K562 (cell line): ENCODE results near the gene GAPDH. TPM values are rescaled to one million over a fixed set of nuclear protein-coding genes. Genes with fewer than 3 reads are reported as not detected.

Experiments
- ATAC-seq: fragments of 200-7000 bp; cut with Tn5 transposase; 3 replicates; pipeline ENCODE4 v1.9.1; 2020; ENCODE audit warnings: moderate library complexity
- BruUV-seq: library from RNA; stranded (reverse); fragments of 400-500 nt; replicated peaks from 2 replicates; lab custom pipeline; 2021; lab: Mats Ljungman, UMichigan
- CTCF ChIA-PET: fragments of 300-600 bp; formaldehyde crosslinking; extraction: SDS; loops from one replicate; lab custom pipeline; 2021; ENCODE audit warnings: low intra/inter-chr PET ratio; lab: Yijun Ruan, JAX
- POLR2A ChIA-PET: fragments of 300-600, 350-650 bp; sonication (Branson Sonifier 250); formaldehyde crosslinking; extraction: SDS; loops from one replicate; lab custom pipeline; 2021; ENCODE audit warnings: antibody characterized with exemption, inconsistent platforms; lab: Yijun Ruan, JAX
- DNase-seq, 4 experiments: peaks; one replicate each; pipeline versions ENCODE4 v3.0.0 to v3.0.0-alpha.2; 2011 to 2018; ENCODE audit warnings: low spot score in 3 of 4, mixed read lengths in 3 of 4; ENCODE audit errors: extremely low read depth in 1 of 4
- FAIRE-seq: peaks from 2 replicates; lab custom pipeline; 2011; peaks lifted over from hg19 to GRCh38; lab: Jason Lieb, UNC
- H2AFZ ChIP-seq: 2 replicates; pipeline ENCODE4 v1.6.0; 2011; ENCODE audit warnings: low read depth, low read length, control low read depth, inconsistent platforms
- H3K27ac ChIP-seq: fragments of 200-600 bp; 3 replicates; pipeline ENCODE4 v1.8.0; 2011; ENCODE audit warnings: low read depth, mild to moderate bottlenecking, control low read depth, inconsistent platforms, low read length, moderate library complexity, mixed read lengths; ENCODE audit errors: extremely low read depth
- H3K27me3 ChIP-seq, 2 experiments: fragments of 300-600 bp in 1 of 2; 2 replicates in 1 of 2; 3 replicates in 1 of 2; pipeline versions ENCODE4 v1.6.0 to v1.8.0; 2011; ENCODE audit warnings: inconsistent platforms in 2 of 2, low read length in 2 of 2, mild to moderate bottlenecking in 1 of 2, mixed read lengths in 1 of 2, moderate library complexity in 1 of 2; ENCODE audit not compliant: control insufficient read depth in 2 of 2, insufficient read depth in 2 of 2
- H3K36me3 ChIP-seq: fragments of 300-600 bp; 3 replicates; pipeline ENCODE4 v1.8.0; 2011; ENCODE audit warnings: mild to moderate bottlenecking, low read length, inconsistent platforms; ENCODE audit not compliant: control insufficient read depth, insufficient read depth
- H3K4me1 ChIP-seq, 2 experiments: fragments of 200-600 bp in 1 of 2; replicated peaks in 1 of 2; 2 replicates in 1 of 2; 3 replicates in 1 of 2; pipeline versions ENCODE4 v1.5.1 to v1.8.0; 2011; ENCODE audit warnings: inconsistent platforms in 2 of 2, low read length in 2 of 2, mild to moderate bottlenecking in 1 of 2, mixed read lengths in 1 of 2, moderate library complexity in 1 of 2; ENCODE audit not compliant: control insufficient read depth in 2 of 2, insufficient read depth in 2 of 2
- H3K4me2 ChIP-seq: 2 replicates; pipeline ENCODE4 v1.6.1; 2011; ENCODE audit warnings: low read length, control low read depth, inconsistent platforms, mixed read lengths; ENCODE audit not compliant: insufficient read depth
- H3K4me3 ChIP-seq: fragments of 200-600 bp; sonication (generic), shearing (Covaris generic); 2 replicates; pipeline ENCODE4 v1.5.1; 2016; ENCODE audit warnings: control low read depth, inconsistent platforms
- H3K79me2 ChIP-seq: fragments of 200-600 bp; 3 replicates; pipeline ENCODE4 v1.8.0; 2011; ENCODE audit warnings: low read length, inconsistent platforms; ENCODE audit not compliant: control insufficient read depth, insufficient read depth
- H3K9ac ChIP-seq, 2 experiments: 2 replicates each; pipeline versions ENCODE4 v1.6.0 to v1.6.1; 2011; ENCODE audit warnings: low read depth in 2 of 2, low read length in 2 of 2, control low read depth in 1 of 2, inconsistent platforms in 1 of 2, mild to moderate bottlenecking in 1 of 2, mixed read lengths in 1 of 2; ENCODE audit not compliant: insufficient read depth in 1 of 2
- H3K9me1 ChIP-seq: one replicate; pipeline ENCODE4 v1.6.0; 2011; ENCODE audit warnings: inconsistent platforms, mild to moderate bottlenecking, low read length, moderate library complexity; ENCODE audit not compliant: control insufficient read depth, insufficient read depth
- H3K9me3 ChIP-seq: replicated peaks from 2 replicates; pipeline ENCODE4 v1.5.1; 2011; ENCODE audit warnings: low read depth, low read length, inconsistent platforms; ENCODE audit not compliant: control insufficient read depth, insufficient read depth
- H4K20me1 ChIP-seq: replicated peaks from 2 replicates; pipeline ENCODE4 v1.6.1; 2011; ENCODE audit warnings: low read length, inconsistent platforms, mixed read lengths; ENCODE audit not compliant: control insufficient read depth, insufficient read depth
- CEBPB ChIP-seq: fragments of 450-650 bp; IDR thresholded peaks from 2 replicates; pipeline ENCODE4 v1.6.1; 2016; ENCODE audit warnings: missing genetic modification characterization, missing compliant biosample characterization
- CEBPG ChIP-seq, 3 experiments: fragments of 200-800 bp in 1 of 3; sonication (Bioruptor generic) in 1 of 3; sonication (generic) in 1 of 3; formaldehyde crosslinking in 1 of 3; IDR thresholded peaks in 2 of 3; conservative IDR thresholded peaks in 1 of 3; 2 replicates each; pipeline versions ENCODE4 v1.6.1 to v1.8.0; 2016 to 2022; ENCODE audit warnings: missing compliant biosample characterization in 2 of 3, missing genetic modification characterization in 2 of 3, mild to moderate bottlenecking in 1 of 3, missing genetic modification reagents in 1 of 3
- HNRNPK ChIP-seq: fragments of 200-400 bp; formaldehyde crosslinking; IDR thresholded peaks from one replicate; pipeline ENCODE4 v1.6.1; 2018; ENCODE audit warnings: mild to moderate bottlenecking, low read depth, low read length; ENCODE audit not compliant: poor library complexity, severe bottlenecking
- WGBS: fragments of 100-300 bp; shearing (Covaris generic); methylation state at CpG from one replicate; pipeline ENCODE4 v1.1.6; 2016; ENCODE audit warnings: low coverage, mixed read lengths; ENCODE audit not compliant: insufficient coverage; ENCODE audit errors: missing lambda C conversion rate; 5-methylcytosine and 5-hydroxymethylcytosine counted together
- in situ Hi-C: fragments of 300-500 bp; cut with MboI; formaldehyde crosslinking; loops from 4 replicates; pipeline ENCODE4 v1.15.0; 2018; ENCODE audit warnings: inconsistent platforms, mixed read lengths
- intact Hi-C: fragments of 100-400 bp; cut with micrococcal nuclease; formaldehyde crosslinking; loops from 2 replicates; pipeline ENCODE4 v1.14.2; 2022
- polyA plus RNA-seq, 8 experiments: library from polyadenylated mRNA; depleted of rRNA in 4 of 8; stranded (reverse) in 5 of 8; unstranded in 3 of 8; fragments of >200 nt; fragmentation: Nextera tagmentation in 2 of 8; fragmentation: Illumina TruSeq in 1 of 8; extraction: Ambion mirVana in 2 of 8; extraction: Trizol in 1 of 8; gene quantifications; 2 replicates each; pipeline versions ENCODE4 v1.2.1 to v1.2.3, GENCODE V29; 2011 to 2014; ENCODE audit warnings: inconsistent platforms in 1 of 8, missing spikeins in 1 of 8
- total RNA-seq, 7 experiments: library from RNA; depleted of rRNA in 6 of 7; stranded (reverse); fragments of >200 nt in 6 of 7; fragmentation: Illumina TruSeq in 2 of 7; extraction: Trizol in 2 of 7; gene quantifications; 2 replicates each; pipeline versions ENCODE4 v1.2.1 to v1.2.3, GENCODE V29; 2011 to 2021; ENCODE audit warnings: low replicate concordance in 1 of 7
- TF ChIP-seq, protein P1 (sequence below): sonication (generic); formaldehyde crosslinking; IDR thresholded peaks from 2 replicates; pipeline ENCODE4 v1.8.1; 2023; ENCODE audit warnings: mild to moderate bottlenecking, missing genetic modification reagents

The GAPDH gene
- total and polyA plus RNA-seq, 9 of the 15 experiments (the other 6 are each of a cell fraction or from before 2014, with no cell fraction given), result 2,206 to 6,793 (median 4,217) TPM

DNA sequence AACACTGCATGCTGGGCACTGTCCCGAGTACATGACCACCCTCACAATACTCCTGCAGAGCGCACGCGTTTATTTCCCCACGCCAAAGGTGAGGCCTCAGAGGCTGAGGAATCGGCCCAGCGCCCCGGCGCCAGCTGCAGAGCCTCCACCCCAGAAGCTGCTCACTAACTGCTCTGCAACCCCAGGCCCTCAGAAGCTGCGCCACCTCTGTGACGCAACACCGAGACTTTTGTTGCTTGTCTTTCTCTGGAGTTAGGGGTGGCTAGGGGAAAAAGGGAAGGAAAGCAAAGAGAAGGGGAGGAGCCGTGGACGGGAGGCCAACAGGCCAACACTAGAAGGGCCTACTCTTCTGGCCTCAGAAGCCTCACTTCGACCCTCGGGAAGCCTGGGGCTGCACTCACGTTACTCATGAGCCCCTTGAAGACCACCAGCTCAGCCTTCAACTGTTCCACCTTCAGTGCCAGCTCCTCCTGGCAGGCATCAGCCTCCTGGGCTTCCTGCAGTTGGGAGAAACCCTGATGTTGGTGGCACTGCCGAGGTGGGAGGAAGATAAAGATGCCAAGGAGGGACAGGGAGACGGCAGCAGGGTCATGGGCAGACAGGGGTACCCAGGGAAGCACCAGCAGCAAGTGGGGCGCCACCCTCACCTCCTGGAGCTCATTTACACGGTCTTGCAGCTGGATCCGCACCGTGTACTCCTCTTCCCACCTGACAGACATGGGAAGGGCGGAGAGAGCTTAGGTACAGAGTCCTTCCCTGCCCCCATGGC lies 16.2 kb downstream of the GAPDH start:
- Histone ChIP-seq H3K4me1 (peaks cover 26 to 56% of the 10 kb centered on the region in 2 experiments; a peak in 4 of 5 replicates), H3K9me1 (no peaks in the 10 kb centered on the region)
- BruUV-seq, result no TSS peak
- in situ Hi-C loops, result no loop called here
- no peak for TF ChIP-seq HNRNPK
- TF ChIP-seq, protein P1, sequence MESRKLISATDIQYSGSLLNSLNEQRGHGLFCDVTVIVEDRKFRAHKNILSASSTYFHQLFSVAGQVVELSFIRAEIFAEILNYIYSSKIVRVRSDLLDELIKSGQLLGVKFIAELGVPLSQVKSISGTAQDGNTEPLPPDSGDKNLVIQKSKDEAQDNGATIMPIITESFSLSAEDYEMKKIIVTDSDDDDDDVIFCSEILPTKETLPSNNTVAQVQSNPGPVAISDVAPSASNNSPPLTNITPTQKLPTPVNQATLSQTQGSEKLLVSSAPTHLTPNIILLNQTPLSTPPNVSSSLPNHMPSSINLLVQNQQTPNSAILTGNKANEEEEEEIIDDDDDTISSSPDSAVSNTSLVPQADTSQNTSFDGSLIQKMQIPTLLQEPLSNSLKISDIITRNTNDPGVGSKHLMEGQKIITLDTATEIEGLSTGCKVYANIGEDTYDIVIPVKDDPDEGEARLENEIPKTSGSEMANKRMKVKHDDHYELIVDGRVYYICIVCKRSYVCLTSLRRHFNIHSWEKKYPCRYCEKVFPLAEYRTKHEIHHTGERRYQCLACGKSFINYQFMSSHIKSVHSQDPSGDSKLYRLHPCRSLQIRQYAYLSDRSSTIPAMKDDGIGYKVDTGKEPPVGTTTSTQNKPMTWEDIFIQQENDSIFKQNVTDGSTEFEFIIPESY, result no peak
- peak; percentile 68 for TF ChIP-seq CEBPB
- 0 out of 2 replicates have a peak, but pooled peaks have one; percentile 29 for TF ChIP-seq CEBPG (CRISPR knock-in tag; IDR thresholded peaks at IDR 0.05)
- no peak for TF ChIP-seq CEBPG (tag; conservative IDR thresholded peaks at IDR 0.05 in 1 of 2, IDR thresholded peaks at IDR 0.05 in 1 of 2)
- TF ChIP-seq, all 486 proteins: peak for 2
- H3K36me3 ChIP-seq, result no peaks in the 10 kb centered on the region
- ATAC-seq (no peak), FAIRE-seq (no peak), DNase-seq (no peak)
- ChIA-PET POLR2A (interaction anchor here (0.6 to 1.9 kb wide), 5 partner anchors 11 to 193 kb away, joined by 3 to 9 read pairs (median 4); partner anchors contain the start of gene GAPDH), CTCF (no interaction called here)
- H3K9me3 ChIP-seq, result no peaks in the 10 kb centered on the region
- WGBS, result 75% methylated on average over 18 of the region's 24 CpGs
- H3K4me3 ChIP-seq, result no peak overlapping the region
- no peaks in the 10 kb centered on the region for H3K79me2 ChIP-seq
- no peak overlapping the region; a peak in 1 of 4 replicates for H3K9ac ChIP-seq
- H3K4me2 ChIP-seq, result no peak overlapping the region
- H3K27ac ChIP-seq, result no peak overlapping the region
- H3K27me3 ChIP-seq, result no peaks in the 10 kb centered on the region
- H2AFZ ChIP-seq, result no peak overlapping the region
- intact Hi-C loops, result loop anchor here (5.0 to 10.0 kb wide), 2 partner anchors 137 to 274 kb away; partner anchors contain the start of genes GPR162, P3H3 and ZNF384
- H4K20me1 ChIP-seq, result no peaks in the 10 kb centered on the region
